K562 (cell line): ENCODE data around the gene CCDC85C. TPM values are rescaled to one million over a fixed set of nuclear protein-coding genes. Genes with fewer than 3 reads are reported as not detected.

Source experiments
- ATAC-seq: fragments of 200-7000 bp; cut with Tn5 transposase; 3 replicates; pipeline ENCODE4 v1.9.1; 2020; ENCODE audit warnings: moderate library complexity
- BruUV-seq: library from RNA; stranded (reverse); fragments of 400-500 nt; replicated peaks from 2 replicates; lab custom pipeline; 2021; lab: Mats Ljungman, UMichigan
- CTCF ChIA-PET: fragments of 300-600 bp; formaldehyde crosslinking; extraction: SDS; loops from one replicate; lab custom pipeline; 2021; ENCODE audit warnings: low intra/inter-chr PET ratio; lab: Yijun Ruan, JAX
- POLR2A ChIA-PET: fragments of 300-600, 350-650 bp; sonication (Branson Sonifier 250); formaldehyde crosslinking; extraction: SDS; loops from one replicate; lab custom pipeline; 2021; ENCODE audit warnings: antibody characterized with exemption, inconsistent platforms; lab: Yijun Ruan, JAX
- DNase-seq, 4 experiments: peaks; one replicate each; pipeline versions ENCODE4 v3.0.0 to v3.0.0-alpha.2; 2011 to 2018; ENCODE audit warnings: low spot score in 3 of 4, mixed read lengths in 3 of 4; ENCODE audit errors: extremely low read depth in 1 of 4
- FAIRE-seq: peaks from 2 replicates; lab custom pipeline; 2011; peaks lifted over from hg19 to GRCh38; lab: Jason Lieb, UNC
- H2AFZ ChIP-seq: 2 replicates; pipeline ENCODE4 v1.6.0; 2011; ENCODE audit warnings: low read depth, low read length, control low read depth, inconsistent platforms
- H3K27ac ChIP-seq: fragments of 200-600 bp; 3 replicates; pipeline ENCODE4 v1.8.0; 2011; ENCODE audit warnings: low read depth, mild to moderate bottlenecking, control low read depth, inconsistent platforms, low read length, moderate library complexity, mixed read lengths; ENCODE audit errors: extremely low read depth
- H3K27me3 ChIP-seq, 2 experiments: fragments of 300-600 bp in 1 of 2; 2 replicates in 1 of 2; 3 replicates in 1 of 2; pipeline versions ENCODE4 v1.6.0 to v1.8.0; 2011; ENCODE audit warnings: inconsistent platforms in 2 of 2, low read length in 2 of 2, mild to moderate bottlenecking in 1 of 2, mixed read lengths in 1 of 2, moderate library complexity in 1 of 2; ENCODE audit not compliant: control insufficient read depth in 2 of 2, insufficient read depth in 2 of 2
- H3K36me3 ChIP-seq: fragments of 300-600 bp; 3 replicates; pipeline ENCODE4 v1.8.0; 2011; ENCODE audit warnings: mild to moderate bottlenecking, low read length, inconsistent platforms; ENCODE audit not compliant: control insufficient read depth, insufficient read depth
- H3K4me1 ChIP-seq, 2 experiments: fragments of 200-600 bp in 1 of 2; replicated peaks in 1 of 2; 2 replicates in 1 of 2; 3 replicates in 1 of 2; pipeline versions ENCODE4 v1.5.1 to v1.8.0; 2011; ENCODE audit warnings: inconsistent platforms in 2 of 2, low read length in 2 of 2, mild to moderate bottlenecking in 1 of 2, mixed read lengths in 1 of 2, moderate library complexity in 1 of 2; ENCODE audit not compliant: control insufficient read depth in 2 of 2, insufficient read depth in 2 of 2
- H3K4me2 ChIP-seq: 2 replicates; pipeline ENCODE4 v1.6.1; 2011; ENCODE audit warnings: low read length, control low read depth, inconsistent platforms, mixed read lengths; ENCODE audit not compliant: insufficient read depth
- H3K4me3 ChIP-seq: fragments of 200-600 bp; sonication (generic), shearing (Covaris generic); 2 replicates; pipeline ENCODE4 v1.5.1; 2016; ENCODE audit warnings: control low read depth, inconsistent platforms
- H3K79me2 ChIP-seq: fragments of 200-600 bp; 3 replicates; pipeline ENCODE4 v1.8.0; 2011; ENCODE audit warnings: low read length, inconsistent platforms; ENCODE audit not compliant: control insufficient read depth, insufficient read depth
- H3K9ac ChIP-seq, 2 experiments: 2 replicates each; pipeline versions ENCODE4 v1.6.0 to v1.6.1; 2011; ENCODE audit warnings: low read depth in 2 of 2, low read length in 2 of 2, control low read depth in 1 of 2, inconsistent platforms in 1 of 2, mild to moderate bottlenecking in 1 of 2, mixed read lengths in 1 of 2; ENCODE audit not compliant: insufficient read depth in 1 of 2
- H3K9me1 ChIP-seq: one replicate; pipeline ENCODE4 v1.6.0; 2011; ENCODE audit warnings: inconsistent platforms, mild to moderate bottlenecking, low read length, moderate library complexity; ENCODE audit not compliant: control insufficient read depth, insufficient read depth
- H3K9me3 ChIP-seq: replicated peaks from 2 replicates; pipeline ENCODE4 v1.5.1; 2011; ENCODE audit warnings: low read depth, low read length, inconsistent platforms; ENCODE audit not compliant: control insufficient read depth, insufficient read depth
- H4K20me1 ChIP-seq: replicated peaks from 2 replicates; pipeline ENCODE4 v1.6.1; 2011; ENCODE audit warnings: low read length, inconsistent platforms, mixed read lengths; ENCODE audit not compliant: control insufficient read depth, insufficient read depth
- CAMTA2 ChIP-seq: fragments of 250-450 bp; sonication (Bioruptor Pico); conservative IDR thresholded peaks from 2 replicates; pipeline ENCODE4 v1.5.1; 2022
- CGGBP1 ChIP-seq: fragments of 250-450 bp; sonication (Bioruptor Pico); IDR thresholded peaks from 2 replicates; pipeline ENCODE4 v1.9.0; 2021; ENCODE audit warnings: mild to moderate bottlenecking
- CHAMP1 ChIP-seq: fragments of 450-650 bp; IDR thresholded peaks from 2 replicates; pipeline ENCODE4 v1.6.1; 2016; ENCODE audit warnings: mild to moderate bottlenecking
- CTBP1 ChIP-seq: fragments of 450-650 bp; IDR thresholded peaks from 2 replicates; pipeline ENCODE4 v1.6.1; 2016; ENCODE audit warnings: borderline replicate concordance
- JUN ChIP-seq, 2 experiments: sonication (generic) in 1 of 2; formaldehyde crosslinking in 1 of 2; IDR thresholded peaks; 2 replicates each; pipeline versions ENCODE4 v1.6.1 to v1.8.0; 2012 to 2022; ENCODE audit warnings: borderline replicate concordance in 2 of 2, mild to moderate bottlenecking in 2 of 2, improper control_type of control experiment in 1 of 2, low read depth in 1 of 2, low read length in 1 of 2, missing genetic modification reagents in 1 of 2
- TAF9B ChIP-seq: fragments of 450-650 bp; IDR thresholded peaks from 2 replicates; pipeline ENCODE4 v1.6.1; 2018; ENCODE audit warnings: mild to moderate bottlenecking; ENCODE audit not compliant: partially characterized antibody
- ZFPM2 ChIP-seq: fragments of 250-450 bp; sonication (Bioruptor Pico); IDR thresholded peaks from 2 replicates; pipeline ENCODE4 v1.5.1; 2022; ENCODE audit warnings: mild to moderate bottlenecking
- WGBS: fragments of 100-300 bp; shearing (Covaris generic); methylation state at CpG from one replicate; pipeline ENCODE4 v1.1.6; 2016; ENCODE audit warnings: low coverage, mixed read lengths; ENCODE audit not compliant: insufficient coverage; ENCODE audit errors: missing lambda C conversion rate; 5-methylcytosine and 5-hydroxymethylcytosine counted together
- in situ Hi-C: fragments of 300-500 bp; cut with MboI; formaldehyde crosslinking; loops from 4 replicates; pipeline ENCODE4 v1.15.0; 2018; ENCODE audit warnings: inconsistent platforms, mixed read lengths
- intact Hi-C: fragments of 100-400 bp; cut with micrococcal nuclease; formaldehyde crosslinking; loops from 2 replicates; pipeline ENCODE4 v1.14.2; 2022
- polyA plus RNA-seq, 8 experiments: library from polyadenylated mRNA; depleted of rRNA in 4 of 8; stranded (reverse) in 5 of 8; unstranded in 3 of 8; fragments of >200 nt; fragmentation: Nextera tagmentation in 2 of 8; fragmentation: Illumina TruSeq in 1 of 8; extraction: Ambion mirVana in 2 of 8; extraction: Trizol in 1 of 8; gene quantifications; 2 replicates each; pipeline versions ENCODE4 v1.2.1 to v1.2.3, GENCODE V29; 2011 to 2014; ENCODE audit warnings: inconsistent platforms in 1 of 8, missing spikeins in 1 of 8
- total RNA-seq, 7 experiments: library from RNA; depleted of rRNA in 6 of 7; stranded (reverse); fragments of >200 nt in 6 of 7; fragmentation: Illumina TruSeq in 2 of 7; extraction: Trizol in 2 of 7; gene quantifications; 2 replicates each; pipeline versions ENCODE4 v1.2.1 to v1.2.3, GENCODE V29; 2011 to 2021; ENCODE audit warnings: low replicate concordance in 1 of 7
- TF ChIP-seq, protein P1 (sequence below): IDR thresholded peaks from 3 replicates; pipeline ENCODE4 v1.6.1; 2011; ENCODE audit warnings: borderline replicate concordance, mild to moderate bottlenecking, moderate library complexity; ENCODE audit not compliant: insufficient read length; ENCODE audit errors: extremely low read depth
- TF ChIP-seq, protein P2 (sequence below): fragments of 450-650 bp; IDR thresholded peaks from 2 replicates; pipeline ENCODE4 v1.6.1; 2014; ENCODE audit warnings: low read depth, mild to moderate bottlenecking, moderate library complexity, borderline replicate concordance
- TF ChIP-seq, protein P3 (sequence below): fragments of 450-650 bp; conservative IDR thresholded peaks from 2 replicates; pipeline ENCODE4 v1.6.1; 2016; ENCODE audit warnings: missing genetic modification characterization, low read depth, mild to moderate bottlenecking, control low read depth, missing compliant biosample characterization

CCDC85C gene
- total and polyA plus RNA-seq, 9 of the 15 experiments (the other 6 are each of a cell fraction or from before 2014, with no cell fraction given) = 0.18 to 22.0 (median 6.3) TPM

DNA sequence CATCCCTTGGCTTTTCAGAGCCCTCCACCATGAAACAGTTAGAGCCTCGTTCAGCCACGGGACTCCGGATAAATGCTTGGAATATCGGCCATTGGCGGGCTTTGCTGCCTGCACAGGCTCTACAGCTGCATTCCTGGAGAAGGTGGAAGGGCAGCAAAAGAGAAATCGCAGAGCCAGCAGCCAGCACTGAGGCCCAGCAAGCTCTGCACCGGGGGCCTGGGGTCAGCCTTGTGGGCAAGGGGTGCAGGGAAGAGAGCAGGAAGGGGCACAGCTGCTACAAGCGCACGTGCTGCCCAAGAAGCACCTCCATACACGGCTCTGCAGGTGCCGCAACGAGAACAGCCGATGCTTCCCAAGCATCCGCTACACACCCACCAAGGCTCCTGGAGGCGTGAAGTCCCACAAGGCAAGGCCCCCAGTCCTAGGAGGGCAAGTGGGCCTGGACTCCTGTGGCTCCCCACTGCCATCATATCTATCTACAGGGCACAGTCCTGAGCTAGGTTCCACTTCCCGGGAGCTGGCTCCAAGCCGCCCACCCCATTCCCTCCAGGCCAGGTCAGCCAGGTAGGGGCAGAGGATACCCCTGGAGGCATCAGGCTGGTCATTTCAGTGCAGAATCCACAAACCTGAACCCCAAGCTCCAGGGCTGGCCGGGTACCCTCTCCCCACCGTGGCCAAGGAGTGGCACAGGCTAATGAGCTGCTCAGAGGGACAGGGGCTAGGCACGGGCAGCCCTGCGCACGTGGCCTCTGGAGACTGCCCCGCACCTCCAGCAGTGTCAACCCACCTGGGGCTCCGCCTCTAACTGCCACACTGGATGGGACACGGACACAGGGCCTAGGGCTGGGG is 82.6 kb downstream of the CCDC85C start:
- Histone ChIP-seq H3K36me3 (no peaks in the 10 kb centered on the region), H3K27me3 (no peaks in the 10 kb centered on the region), H3K4me1 (peaks cover 11 to 55% of the 10 kb centered on the region in 2 experiments), H3K9me3 (no peaks in the 10 kb centered on the region), H3K27ac (no peak overlapping the region), H3K9ac (no peak overlapping the region; a peak in 1 of 4 replicates), H3K4me2 (no peak overlapping the region), H3K4me3 (no peak overlapping the region), H3K79me2 (no peaks in the 10 kb centered on the region), H2AFZ (no peak overlapping the region), H4K20me1 (0 out of 2 replicates have a peak, but pooled peaks cover 6% of the 10 kb centered on the region), H3K9me1 (no peaks in the 10 kb centered on the region)
- intact Hi-C loops = no loop called here
- 92% methylated on average over 12 of the region's 25 CpGs for WGBS
- no TSS peak for BruUV-seq
- DNase-seq (no peak), ATAC-seq (no peak), FAIRE-seq (no peak)
- in situ Hi-C loops = loop anchor here (10.0 kb wide), 1 partner anchor 363 kb away; no protein-coding TSS in a partner anchor
- POLR2A ChIA-PET = interaction anchor here (0.6 kb wide), 1 partner anchor 54 kb away, joined by 3 read pairs; no protein-coding TSS in a partner anchor
- CTCF ChIA-PET = no interaction called here
- TF ChIP-seq, protein P1, sequence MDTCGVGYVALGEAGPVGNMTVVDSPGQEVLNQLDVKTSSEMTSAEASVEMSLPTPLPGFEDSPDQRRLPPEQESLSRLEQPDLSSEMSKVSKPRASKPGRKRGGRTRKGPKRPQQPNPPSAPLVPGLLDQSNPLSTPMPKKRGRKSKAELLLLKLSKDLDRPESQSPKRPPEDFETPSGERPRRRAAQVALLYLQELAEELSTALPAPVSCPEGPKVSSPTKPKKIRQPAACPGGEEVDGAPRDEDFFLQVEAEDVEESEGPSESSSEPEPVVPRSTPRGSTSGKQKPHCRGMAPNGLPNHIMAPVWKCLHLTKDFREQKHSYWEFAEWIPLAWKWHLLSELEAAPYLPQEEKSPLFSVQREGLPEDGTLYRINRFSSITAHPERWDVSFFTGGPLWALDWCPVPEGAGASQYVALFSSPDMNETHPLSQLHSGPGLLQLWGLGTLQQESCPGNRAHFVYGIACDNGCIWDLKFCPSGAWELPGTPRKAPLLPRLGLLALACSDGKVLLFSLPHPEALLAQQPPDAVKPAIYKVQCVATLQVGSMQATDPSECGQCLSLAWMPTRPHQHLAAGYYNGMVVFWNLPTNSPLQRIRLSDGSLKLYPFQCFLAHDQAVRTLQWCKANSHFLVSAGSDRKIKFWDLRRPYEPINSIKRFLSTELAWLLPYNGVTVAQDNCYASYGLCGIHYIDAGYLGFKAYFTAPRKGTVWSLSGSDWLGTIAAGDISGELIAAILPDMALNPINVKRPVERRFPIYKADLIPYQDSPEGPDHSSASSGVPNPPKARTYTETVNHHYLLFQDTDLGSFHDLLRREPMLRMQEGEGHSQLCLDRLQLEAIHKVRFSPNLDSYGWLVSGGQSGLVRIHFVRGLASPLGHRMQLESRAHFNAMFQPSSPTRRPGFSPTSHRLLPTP = no peak
- TF ChIP-seq CTBP1 (no peak), CAMTA2 (no peak), CGGBP1 (CRISPR knock-in tag) (no peak), CHAMP1 (no peak), TAF9B (no peak), ZFPM2 (no peak), JUN (IDR thresholded peaks at IDR 0.05; ENCODE audit: borderline replicate concordance, low read depth, low read length) (no peak), JUN (CRISPR knock-in tag; IDR thresholded peaks at IDR 0.05; ENCODE audit: borderline replicate concordance) (no peak)
- TF ChIP-seq, protein P2, sequence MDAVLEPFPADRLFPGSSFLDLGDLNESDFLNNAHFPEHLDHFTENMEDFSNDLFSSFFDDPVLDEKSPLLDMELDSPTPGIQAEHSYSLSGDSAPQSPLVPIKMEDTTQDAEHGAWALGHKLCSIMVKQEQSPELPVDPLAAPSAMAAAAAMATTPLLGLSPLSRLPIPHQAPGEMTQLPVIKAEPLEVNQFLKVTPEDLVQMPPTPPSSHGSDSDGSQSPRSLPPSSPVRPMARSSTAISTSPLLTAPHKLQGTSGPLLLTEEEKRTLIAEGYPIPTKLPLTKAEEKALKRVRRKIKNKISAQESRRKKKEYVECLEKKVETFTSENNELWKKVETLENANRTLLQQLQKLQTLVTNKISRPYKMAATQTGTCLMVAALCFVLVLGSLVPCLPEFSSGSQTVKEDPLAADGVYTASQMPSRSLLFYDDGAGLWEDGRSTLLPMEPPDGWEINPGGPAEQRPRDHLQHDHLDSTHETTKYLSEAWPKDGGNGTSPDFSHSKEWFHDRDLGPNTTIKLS = no peak
- TF ChIP-seq, protein P3, sequence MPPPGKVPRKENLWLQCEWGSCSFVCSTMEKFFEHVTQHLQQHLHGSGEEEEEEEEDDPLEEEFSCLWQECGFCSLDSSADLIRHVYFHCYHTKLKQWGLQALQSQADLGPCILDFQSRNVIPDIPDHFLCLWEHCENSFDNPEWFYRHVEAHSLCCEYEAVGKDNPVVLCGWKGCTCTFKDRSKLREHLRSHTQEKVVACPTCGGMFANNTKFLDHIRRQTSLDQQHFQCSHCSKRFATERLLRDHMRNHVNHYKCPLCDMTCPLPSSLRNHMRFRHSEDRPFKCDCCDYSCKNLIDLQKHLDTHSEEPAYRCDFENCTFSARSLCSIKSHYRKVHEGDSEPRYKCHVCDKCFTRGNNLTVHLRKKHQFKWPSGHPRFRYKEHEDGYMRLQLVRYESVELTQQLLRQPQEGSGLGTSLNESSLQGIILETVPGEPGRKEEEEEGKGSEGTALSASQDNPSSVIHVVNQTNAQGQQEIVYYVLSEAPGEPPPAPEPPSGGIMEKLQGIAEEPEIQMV (tag) = no peak
